Retina (tissue), 1 donor: ENCODE results near the gene HSPA6.
"Not testable (repeated sequence)": the region's sequence is repeated elsewhere in the genome, so short reads cannot be mapped to it uniquely, and the experiment has no call there.

ENCODE experiments used
- DNase-seq: peaks from one replicate; pipeline ENCODE4 v3.0.0-alpha.2; 2016

HSPA6 gene

GRCh38 chr1:161505686-161506085, 18.7 kb upstream of the HSPA6 start:
- DNase-seq, result no peak

- no peak for DNase-seq
Observed at GRCh38 chr1:161506336-161507223, 17.8 kb upstream of the HSPA6 start.

GRCh38 chr1:161510477-161510876, 13.9 kb upstream of the HSPA6 start:
- DNase-seq, result no peak

GRCh38 chr1:161511018-161511755, 13.2 kb upstream of the HSPA6 start:
- no peak for DNase-seq

- DNase-seq, result no peak
Observed at GRCh38 chr1:161511756-161512060, 12.6 kb upstream of the HSPA6 start.

GRCh38 chr1:161512636-161513447, 11.5 kb upstream of the HSPA6 start:
- DNase-seq, result not testable (repeated sequence)

GRCh38 chr1:161513448-161513780, 10.9 kb upstream of the HSPA6 start:
- not testable (repeated sequence) for DNase-seq

- DNase-seq, result not testable (repeated sequence)
Observed at GRCh38 chr1:161513953-161514352, 10.4 kb upstream of the HSPA6 start.

- not testable (repeated sequence) for DNase-seq
Observed at GRCh38 chr1:161523041-161523816, 1.1 kb upstream of the HSPA6 start.

GRCh38 chr1:161524742-161525291, 477 bp downstream of the HSPA6 start:
- peak; percentile 49 for DNase-seq

- DNase-seq, result not testable (repeated sequence)
Observed at GRCh38 chr1:161525321-161525720, 981 bp downstream of the HSPA6 start.

- not testable (repeated sequence) for DNase-seq
Observed at GRCh38 chr1:161525918-161526317, 1.6 kb downstream of the HSPA6 start.

- not testable (repeated sequence) for DNase-seq
Observed at GRCh38 chr1:161528550-161528949, 4.2 kb downstream of the HSPA6 start.

GRCh38 chr1:161529463-161530104, 5.2 kb downstream of the HSPA6 start:
- DNase-seq, result not testable (repeated sequence)

GRCh38 chr1:161530158-161530557, 5.8 kb downstream of the HSPA6 start:
- DNase-seq, result peak; percentile 79

GRCh38 chr1:161530671-161531641, 6.6 kb downstream of the HSPA6 start:
- peak; percentile 96 for DNase-seq

- peak; percentile 35 for DNase-seq
Observed at GRCh38 chr1:161531986-161532643, 7.8 kb downstream of the HSPA6 start.

- DNase-seq, result peak; percentile 60
Observed at GRCh38 chr1:161532644-161533567, 8.6 kb downstream of the HSPA6 start.
